Fibroblast of villous mesenchyme (primary cell): ENCODE results near the gene CYSLTR2. TPM values are rescaled to one million over a fixed set of nuclear protein-coding genes. Genes with fewer than 3 reads are reported as not detected.
"Not testable (repeated sequence)": the region's sequence is repeated elsewhere in the genome, so short reads cannot be mapped to it uniquely, and the experiment has no call there.

Experiments
- DNase-seq: peaks from one replicate; pipeline ENCODE4 v3.0.0-alpha.2; 2010; ENCODE audit warnings: low read depth
- H3K4me3 ChIP-seq: 2 replicates; pipeline ENCODE4 v1.5.1; 2011; ENCODE audit warnings: low read depth, mild to moderate bottlenecking, low read length
- CTCF ChIP-seq: IDR thresholded peaks from 2 replicates; pipeline ENCODE4 v1.5.1; 2012; ENCODE audit warnings: low read depth, mild to moderate bottlenecking, low read length; ENCODE audit not compliant: insufficient read depth
- total RNA-seq: library from RNA; depleted of rRNA; stranded (reverse); fragments of >200 nt; gene quantifications from 2 replicates; pipeline ENCODE4 v1.2.3, GENCODE V29; 2012

The CYSLTR2 gene
- total RNA-seq, 1 donor, result not detected

GRCh38 chr13:48693998-48694397 is 40.3 kb downstream of the CYSLTR2 start:
- H3K4me3 ChIP-seq, result no peak overlapping the region
- DNase-seq, result no peak
- no peak for TF ChIP-seq CTCF

- DNase-seq, result no peak
- no peak for TF ChIP-seq CTCF
- no peak overlapping the region for H3K4me3 ChIP-seq
These were observed 42.0 kb downstream of the CYSLTR2 start for GRCh38 chr13:48695776-48696175.

- H3K4me3 ChIP-seq, DNase-seq: not testable (repeated sequence)
These were observed 42.9 kb downstream of the CYSLTR2 start for GRCh38 chr13:48696676-48697075.

GRCh38 chr13:48707405-48707804 is 53.7 kb downstream of the CYSLTR2 start:
- no peak overlapping the region for H3K4me3 ChIP-seq
- no peak for DNase-seq
- TF ChIP-seq CTCF, result no peak

- no peak for DNase-seq
- no peak for TF ChIP-seq CTCF
- H3K4me3 ChIP-seq, result no peak overlapping the region
These were observed 55.0 kb downstream of the CYSLTR2 start for GRCh38 chr13:48708764-48709163.

- no peak for TF ChIP-seq CTCF
- DNase-seq, result no peak
- no peak overlapping the region for H3K4me3 ChIP-seq
These were observed 55.5 kb downstream of the CYSLTR2 start for GRCh38 chr13:48709213-48709612.

- no peak overlapping the region for H3K4me3 ChIP-seq
- TF ChIP-seq CTCF, result no peak
- no peak for DNase-seq
These were observed 56.4 kb downstream of the CYSLTR2 start for GRCh38 chr13:48710160-48710559.
